SK-N-MC (cell line): ENCODE data around the gene ABT1.

Experiments used
- EZH2 ChIP-seq: fragments of 200-600 bp; sonication (generic); IDR thresholded peaks from one replicate; pipeline ENCODE4 v1.6.1; 2017; ENCODE audit warnings: antibody characterized with exemption
- POLR2AphosphoS5 ChIP-seq: IDR thresholded peaks from 2 replicates; pipeline ENCODE4 v1.6.1; 2012; ENCODE audit warnings: mild to moderate bottlenecking, low read depth, low read length, borderline replicate concordance

DNA sequence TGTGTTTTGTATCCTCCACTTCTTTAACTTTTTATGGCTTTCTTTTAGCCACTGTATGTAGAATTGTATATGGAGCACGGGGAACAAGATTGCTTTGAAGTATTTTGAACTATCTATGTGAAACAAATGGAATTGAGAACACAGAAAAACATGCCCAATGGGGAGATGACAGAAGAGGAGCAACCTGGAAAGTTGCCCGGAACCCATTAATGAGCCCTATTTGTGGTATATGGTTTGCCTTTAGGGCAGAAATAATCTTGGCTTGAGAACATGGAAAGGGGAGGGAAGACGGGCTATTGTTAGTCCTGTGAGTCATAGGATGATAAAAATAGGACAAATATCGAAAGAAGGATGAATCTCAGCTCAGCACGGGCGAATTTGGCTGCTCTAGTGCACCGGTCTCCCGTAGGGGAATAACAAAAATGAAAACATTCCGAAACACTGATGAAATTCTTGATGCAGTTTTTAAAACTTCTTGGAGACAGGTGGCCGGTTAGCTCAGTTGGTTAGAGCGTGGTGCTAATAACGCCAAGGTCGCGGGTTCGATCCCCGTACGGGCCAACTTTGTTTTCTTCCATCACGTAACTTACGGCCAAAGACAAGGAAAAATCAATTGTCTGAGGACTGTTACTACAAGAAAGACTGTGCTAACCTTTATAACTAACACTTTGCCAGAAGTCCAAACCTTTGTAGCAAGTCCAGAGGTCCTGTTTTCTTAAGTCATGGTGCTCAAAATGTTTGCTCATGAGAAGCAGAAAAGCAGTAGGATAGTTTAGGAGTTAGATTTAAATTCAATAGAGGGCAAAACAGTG, 42.9 kb upstream of the ABT1 start:
- TF ChIP-seq POLR2AphosphoS5, result no peak
- TF ChIP-seq EZH2, result no peak
